GM18505 (cell line): ENCODE data around the gene NCKAP5.
A peak's percentile ranks its signal among the peaks of the same experiment; 100 is the strongest.

Experiments
- ATAC-seq: cut with Tn5 transposase; IDR thresholded peaks from one replicate; pipeline ENCODE4 v1.9.1; 2021; ENCODE audit not compliant: unreplicated experiment
- POLR2A ChIP-seq: IDR thresholded peaks from 4 replicates; pipeline ENCODE4 v1.6.1; 2011; ENCODE audit warnings: borderline replicate concordance; ENCODE audit not compliant: insufficient read depth, insufficient read length; ENCODE audit errors: extremely low read depth

The NCKAP5 gene

GRCh38 chr2:132773331-132773730 lies 794.9 kb downstream of the NCKAP5 start:
- no peak for TF ChIP-seq POLR2A
- ATAC-seq: no peak

- no peak for ATAC-seq
- no peak for TF ChIP-seq POLR2A
Observed at GRCh38 chr2:132772340-132772739, 795.9 kb downstream of the NCKAP5 start.

GRCh38 chr2:132766573-132766972 lies 801.7 kb downstream of the NCKAP5 start:
- no peak for ATAC-seq
- no peak for TF ChIP-seq POLR2A

- ATAC-seq: no peak
Observed at GRCh38 chr2:132761437-132761836, 806.8 kb downstream of the NCKAP5 start.

GRCh38 chr2:132760971-132761370 lies 807.3 kb downstream of the NCKAP5 start:
- no peak for ATAC-seq
- TF ChIP-seq POLR2A: no peak

More at GRCh38 chr2:132761437-132761836, 806.8 kb downstream of the NCKAP5 start:
- no peak for TF ChIP-seq POLR2A

GRCh38 chr2:132760405-132760804 lies 807.9 kb downstream of the NCKAP5 start:
- TF ChIP-seq POLR2A: no peak
- ATAC-seq: peak; percentile 51

GRCh38 chr2:132758995-132759394 lies 809.3 kb downstream of the NCKAP5 start:
- ATAC-seq: no peak
- TF ChIP-seq POLR2A: no peak

GRCh38 chr2:132757676-132758075 lies 810.6 kb downstream of the NCKAP5 start:
- no peak for TF ChIP-seq POLR2A
- ATAC-seq: no peak

- no peak for TF ChIP-seq POLR2A
- no peak for ATAC-seq
Observed at GRCh38 chr2:132757002-132757589, 811.2 kb downstream of the NCKAP5 start.

GRCh38 chr2:132754867-132755472 lies 813.3 kb downstream of the NCKAP5 start:
- no peak for ATAC-seq
- no peak for TF ChIP-seq POLR2A

GRCh38 chr2:132754392-132754791 lies 813.9 kb downstream of the NCKAP5 start:
- no peak for TF ChIP-seq POLR2A
- no peak for ATAC-seq

GRCh38 chr2:132752421-132753206 lies 815.6 kb downstream of the NCKAP5 start:
- ATAC-seq: no peak
- no peak for TF ChIP-seq POLR2A

- no peak for ATAC-seq
- no peak for TF ChIP-seq POLR2A
Observed at GRCh38 chr2:132751836-132752235, 816.4 kb downstream of the NCKAP5 start.

- TF ChIP-seq POLR2A: no peak
- no peak for ATAC-seq
Observed at GRCh38 chr2:132750606-132751005, 817.7 kb downstream of the NCKAP5 start.

GRCh38 chr2:132747046-132747445 lies 821.2 kb downstream of the NCKAP5 start:
- peak; percentile 70 for ATAC-seq
- TF ChIP-seq POLR2A: no peak

- ATAC-seq: no peak
- TF ChIP-seq POLR2A: no peak
Observed at GRCh38 chr2:132741754-132742153, 826.5 kb downstream of the NCKAP5 start.
